HCT116 (cell line): ENCODE measurements around the gene SEL1L3. TPM values are rescaled to one million over a fixed set of nuclear protein-coding genes. Genes with fewer than 3 reads are reported as not detected.

Source experiments
- ATAC-seq: fragments of 200-7000 bp; cut with Tn5 transposase; 2 replicates; pipeline ENCODE4 v1.9.1; 2020; ENCODE audit warnings: mild to moderate bottlenecking, moderate library complexity
- BruUV-seq: library from RNA; stranded (reverse); fragments of 400-500 nt; replicated peaks from 2 replicates; lab custom pipeline; 2021; lab: Mats Ljungman, UMichigan
- CTCF ChIA-PET: fragments of 300-600 bp; sonication (Branson Sonifier 250); formaldehyde crosslinking; loops from one replicate; lab custom pipeline; 2021; ENCODE audit warnings: antibody characterized with exemption; lab: Charles Lee
- POLR2A ChIA-PET: fragments of 300-600, 350-600 bp; sonication (Branson Sonifier 250); formaldehyde crosslinking; loops from one replicate; lab custom pipeline; 2021; ENCODE audit warnings: antibody characterized with exemption; lab: Charles Lee
- RAD21 ChIA-PET, 2 experiments: fragments of 300-600 bp; sonication (Branson Sonifier 250); formaldehyde crosslinking; loops; one replicate each; lab custom pipeline; 2023; ENCODE audit warnings: low total read pairs in 2 of 2; ENCODE audit not compliant: uncharacterized antibody in 2 of 2, unreplicated experiment in 2 of 2, low non-redundant PET in 1 of 2; lab: Charles Lee
- DNase-seq: peaks from one replicate; pipeline ENCODE4 v3.0.0-alpha.2; 2010; ENCODE audit warnings: low read depth, low spot score
- H2AFZ ChIP-seq: fragments of 200-600 bp; shearing (Covaris generic), sonication (generic); 2 replicates; pipeline ENCODE4 v1.6.1; 2017; ENCODE audit warnings: low read depth, mixed run types, mixed read lengths, antibody characterized with exemption, low read length; ENCODE audit not compliant: poor library complexity, severe bottlenecking
- H3K27ac ChIP-seq: 2 replicates; pipeline ENCODE4 v1.5.1; 2012; ENCODE audit warnings: low read depth, low read length
- H3K27me3 ChIP-seq: fragments of 200-600 bp; sonication (generic); 2 replicates; pipeline ENCODE4 v1.6.1; 2016; ENCODE audit warnings: mixed run types, low read length, mixed read lengths; ENCODE audit not compliant: insufficient read depth
- H3K36me3 ChIP-seq, 2 experiments: fragments of 200-500 bp in 1 of 2; fragments of 200-600 bp in 1 of 2; sonication (Bioruptor generic) in 1 of 2; sonication (generic) in 1 of 2; 2 replicates each; pipeline versions ENCODE4 v1.5.1 to v1.6.1; 2014 to 2016; ENCODE audit warnings: low read length in 2 of 2, inconsistent platforms in 1 of 2, mixed read lengths in 1 of 2, mixed run types in 1 of 2; ENCODE audit not compliant: insufficient read depth in 2 of 2, control insufficient read depth in 1 of 2
- H3K4me1 ChIP-seq, 2 experiments: fragments of 200-600 bp in 1 of 2; sonication (generic) in 1 of 2; 2 replicates each; pipeline versions ENCODE4 v1.5.1 to v1.6.1; 2012 to 2017; ENCODE audit warnings: low read length in 2 of 2, inconsistent platforms in 1 of 2, mild to moderate bottlenecking in 1 of 2, mixed read lengths in 1 of 2, mixed run types in 1 of 2, moderate library complexity in 1 of 2; ENCODE audit not compliant: insufficient read depth in 2 of 2, control insufficient read depth in 1 of 2
- H3K4me2 ChIP-seq: fragments of 200-600 bp; sonication (generic); 2 replicates; pipeline ENCODE4 v1.6.1; 2017; ENCODE audit warnings: mixed run types, low read length, mixed read lengths
- H3K4me3 ChIP-seq, 2 experiments: fragments of 200-600 bp in 1 of 2; sonication (generic) in 1 of 2; replicated peaks in 1 of 2; 2 replicates each; pipeline ENCODE4 v1.5.1; 2011 to 2016; ENCODE audit warnings: low read length in 2 of 2, control low read depth in 1 of 2, low read depth in 1 of 2, mild to moderate bottlenecking in 1 of 2, mixed read lengths in 1 of 2, mixed run types in 1 of 2
- H3K79me2 ChIP-seq: fragments of 200-600 bp; sonication (generic); 2 replicates; pipeline ENCODE4 v1.6.1; 2017; ENCODE audit warnings: mild to moderate bottlenecking, mixed run types, low read length, moderate library complexity, mixed read lengths; ENCODE audit not compliant: insufficient read depth
- H3K9ac ChIP-seq: fragments of 200-600 bp; sonication (generic); 2 replicates; pipeline ENCODE4 v1.6.1; 2016; ENCODE audit warnings: low read length, mixed read lengths
- H3K9me2 ChIP-seq: fragments of 200-600 bp; sonication (generic), shearing (Covaris generic); 2 replicates; pipeline ENCODE4 v1.6.1; 2017; ENCODE audit warnings: mixed run types, mild to moderate bottlenecking, moderate library complexity; ENCODE audit not compliant: insufficient read depth
- H3K9me3 ChIP-seq, 2 experiments: fragments of 200-500 bp in 1 of 2; fragments of 200-600 bp in 1 of 2; sonication (Bioruptor generic) in 1 of 2; sonication (generic) in 1 of 2; 2 replicates each; pipeline ENCODE4 v1.6.1; 2014 to 2017; ENCODE audit warnings: low read length in 2 of 2, mixed read lengths in 2 of 2, inconsistent platforms in 1 of 2, low read depth in 1 of 2, mild to moderate bottlenecking in 1 of 2, mixed run types in 1 of 2, moderate library complexity in 1 of 2; ENCODE audit not compliant: control insufficient read depth in 1 of 2, insufficient read depth in 1 of 2
- H4K20me1 ChIP-seq: fragments of 200-600 bp; sonication (generic), shearing (Covaris generic); 2 replicates; pipeline ENCODE4 v1.6.1; 2017; ENCODE audit warnings: mixed run types, mild to moderate bottlenecking, moderate library complexity; ENCODE audit not compliant: insufficient read depth
- ATF3 ChIP-seq: IDR thresholded peaks from 2 replicates; pipeline ENCODE4 v1.6.1; 2012
- CEBPB ChIP-seq: IDR thresholded peaks from 2 replicates; pipeline ENCODE4 v1.6.1; 2012; ENCODE audit warnings: low read depth
- EGR1 ChIP-seq: IDR thresholded peaks from 2 replicates; pipeline ENCODE4 v1.6.1; 2012; ENCODE audit warnings: low read depth
- FOSL1 ChIP-seq: IDR thresholded peaks from 2 replicates; pipeline ENCODE4 v1.6.1; 2012; ENCODE audit warnings: low read depth
- POLR2A ChIP-seq: IDR thresholded peaks from 2 replicates; pipeline ENCODE4 v1.7.0; 2011; ENCODE audit warnings: borderline replicate concordance; ENCODE audit not compliant: insufficient read depth, insufficient read length; ENCODE audit errors: extremely low read depth
- POLR2AphosphoS5 ChIP-seq: IDR thresholded peaks from 2 replicates; pipeline ENCODE4 v1.6.1; 2011; ENCODE audit warnings: mild to moderate bottlenecking, low read depth, low read length, moderate library complexity
- REST ChIP-seq: IDR thresholded peaks from 2 replicates; pipeline ENCODE4 v1.6.1; 2012; ENCODE audit warnings: low read depth
- SIN3A ChIP-seq: IDR thresholded peaks from 2 replicates; pipeline ENCODE4 v1.6.1; 2012; ENCODE audit warnings: low read depth
- SP1 ChIP-seq: IDR thresholded peaks from 2 replicates; pipeline ENCODE4 v1.6.1; 2012; ENCODE audit warnings: low read depth
- SRF ChIP-seq: IDR thresholded peaks from 2 replicates; pipeline ENCODE4 v1.6.1; 2012; ENCODE audit warnings: low read depth
- TCF7L2 ChIP-seq: IDR thresholded peaks from 2 replicates; pipeline ENCODE4 v1.7.0; 2011; ENCODE audit warnings: borderline replicate concordance, inconsistent platforms; ENCODE audit not compliant: insufficient read depth, insufficient read length; ENCODE audit errors: extremely low read depth
- YY1 ChIP-seq: IDR thresholded peaks from 2 replicates; pipeline ENCODE4 v1.6.1; 2011; ENCODE audit warnings: low read length, low read depth, moderate library complexity, mild to moderate bottlenecking; ENCODE audit not compliant: insufficient replicate concordance; ENCODE audit errors: extremely low read depth
- intact Hi-C: fragments of 100-400 bp; cut with micrococcal nuclease; formaldehyde crosslinking; loops from 2 replicates; pipeline ENCODE4 v1.10.0; 2022
- total RNA-seq: library from RNA; stranded (reverse); gene quantifications from one replicate; pipeline ENCODE4 v1.2.1, GENCODE V29; 2021; ENCODE audit not compliant: unreplicated experiment
- TF ChIP-seq, protein P1 (sequence below): IDR thresholded peaks from 2 replicates; pipeline ENCODE4 v1.6.1; 2012

Gene SEL1L3
- total RNA-seq, 1 experiment from 2014 or later = 45.0 TPM

GRCh38 chr4:25861280-25861950 is 1.4 kb downstream of the SEL1L3 start:
- TF ChIP-seq EGR1 = 0 out of 2 replicates have a peak, but pooled peaks have one; percentile 11
- TF ChIP-seq POLR2AphosphoS5 = no peak
- ChIA-PET CTCF (no interaction called here), POLR2A (no interaction called here), RAD21 (no interaction called here)
- Histone ChIP-seq H3K79me2 (peaks cover 39% of the 10 kb centered on the region), H3K9me2 (no peaks in the 10 kb centered on the region), H2AFZ (no peak overlapping the region), H3K27ac (no peak overlapping the region), H3K4me2 (peak overlapping the region; percentile 88), H4K20me1 (no peaks in the 10 kb centered on the region), H3K27me3 (no peaks in the 10 kb centered on the region), H3K36me3 (no peaks in the 10 kb centered on the region), H3K9me3 (no peaks in the 10 kb centered on the region), H3K4me1 (peaks cover 17 to 43% of the 10 kb centered on the region in 2 experiments), H3K4me3 (peak overlapping the region; percentile 73 to 92), H3K9ac (peak overlapping the region; percentile 76)
- intact Hi-C loops = loop anchor here (5.0 kb wide), 1 partner anchor 419 kb away; no protein-coding TSS in a partner anchor
- no TSS peak for BruUV-seq
- ATAC-seq (no peak), DNase-seq (no peak)

- no peak overlapping the region for H2AFZ ChIP-seq
- intact Hi-C loops = loop anchor here (5.0 kb wide), 1 partner anchor 418 kb away; no protein-coding TSS in a partner anchor
- TSS peak; percentile 56 for BruUV-seq
- H4K20me1 ChIP-seq = no peaks in the 10 kb centered on the region
- peaks cover 46% of the 10 kb centered on the region for H3K79me2 ChIP-seq
- no peak overlapping the region for H3K27ac ChIP-seq
- ChIA-PET POLR2A (no interaction called here), RAD21 (no interaction called here), CTCF (no interaction called here)
- H3K9ac ChIP-seq = 0 out of 2 replicates have a peak overlapping the region, but pooled peaks have one; percentile 76
- DNase-seq = no peak
- no peaks in the 10 kb centered on the region for H3K36me3 ChIP-seq
- H3K4me1 ChIP-seq = peaks cover 17 to 39% of the 10 kb centered on the region in 2 experiments
- H3K27me3 ChIP-seq = no peaks in the 10 kb centered on the region
- H3K9me2 ChIP-seq = no peaks in the 10 kb centered on the region
- H3K9me3 ChIP-seq = no peaks in the 10 kb centered on the region
- no peak for ATAC-seq
- no peak overlapping the region for H3K4me3 ChIP-seq
- H3K4me2 ChIP-seq = peak overlapping the region; percentile 88; the same call in 1 of the 2 replicates
- no peak for TF ChIP-seq REST
- TF ChIP-seq, protein P1, sequence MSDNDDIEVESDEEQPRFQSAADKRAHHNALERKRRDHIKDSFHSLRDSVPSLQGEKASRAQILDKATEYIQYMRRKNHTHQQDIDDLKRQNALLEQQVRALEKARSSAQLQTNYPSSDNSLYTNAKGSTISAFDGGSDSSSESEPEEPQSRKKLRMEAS = no peak
- no peak for TF ChIP-seq FOSL1
- no peak for TF ChIP-seq CEBPB
- no peak for TF ChIP-seq SIN3A
- TF ChIP-seq ATF3 = no peak
- TF ChIP-seq SP1 = no peak
- TF ChIP-seq TCF7L2 = no peak
- no peak for TF ChIP-seq YY1
- TF ChIP-seq SRF = no peak
- no peak for TF ChIP-seq POLR2A
Measured at GRCh38 chr4:25860586-25861279, 2.1 kb downstream of the SEL1L3 start.
